Nephron progenitor cell (in vitro differentiated cells): ENCODE measurements around the gene EIF1.
A peak's percentile ranks its signal among the peaks of the same experiment; 100 is the strongest.

Experiments used
- DNase-seq: peaks from one replicate; pipeline ENCODE4 v3.0.0; 2021
- H3K27ac Mint-ChIP-seq: 2 replicates; pipeline ENCODE4 v1.8.0; 2021; ENCODE audit warnings: mild to moderate bottlenecking, moderate library complexity, mixed read lengths
- H3K27me3 Mint-ChIP-seq: 2 replicates; pipeline ENCODE4 v1.8.0; 2021; ENCODE audit warnings: mild to moderate bottlenecking, low read depth, mixed read lengths; ENCODE audit not compliant: poor library complexity
- H3K36me3 Mint-ChIP-seq: 2 replicates; pipeline ENCODE4 v1.8.0; 2021; ENCODE audit warnings: low read depth, mixed read lengths
- H3K4me1 Mint-ChIP-seq: 2 replicates; pipeline ENCODE4 v1.8.0; 2021; ENCODE audit warnings: mixed read lengths
- H3K4me3 Mint-ChIP-seq: 2 replicates; pipeline ENCODE4 v1.8.0; 2021; ENCODE audit warnings: mild to moderate bottlenecking, moderate library complexity, mixed read lengths
- H3K9me3 Mint-ChIP-seq: 2 replicates; pipeline ENCODE4 v1.8.0; 2021; ENCODE audit warnings: mild to moderate bottlenecking, moderate library complexity, mixed read lengths
- TF ChIP-seq, protein P1 (sequence below): fragments of 200-600 bp; sonication (generic); IDR thresholded peaks from 2 replicates; pipeline ENCODE4 v1.5.0; 2021; ENCODE audit warnings: antibody characterized with exemption

EIF1 gene

DNA sequence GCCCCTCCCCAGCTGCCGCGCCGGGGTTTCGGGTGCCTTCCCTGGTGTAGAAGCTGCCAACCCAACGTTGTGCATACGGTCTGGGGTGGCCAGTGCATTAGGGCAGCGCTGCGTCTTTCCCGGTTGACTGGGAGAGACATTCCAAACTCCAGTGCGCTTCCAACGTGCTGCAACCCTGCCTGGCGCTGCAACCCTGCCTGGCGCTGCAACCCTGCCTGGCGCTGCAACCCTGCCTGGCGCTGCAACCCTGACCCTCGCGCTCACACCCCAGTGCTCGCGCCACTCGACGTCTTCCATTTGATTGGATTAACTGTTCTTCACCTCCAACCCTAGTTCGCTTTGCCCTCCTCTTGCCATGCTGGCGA lies 46.2 kb downstream of the EIF1 start:
- Mint-ChIP-seq H3K36me3 (no peaks in the 10 kb centered on the region), H3K27me3 (peaks cover 79% of the 10 kb centered on the region), H3K4me3 (peak overlapping the region; percentile 89), H3K9me3 (no peaks in the 10 kb centered on the region), H3K4me1 (peaks cover 47% of the 10 kb centered on the region), H3K27ac (no peak overlapping the region)
- TF ChIP-seq, protein P1, sequence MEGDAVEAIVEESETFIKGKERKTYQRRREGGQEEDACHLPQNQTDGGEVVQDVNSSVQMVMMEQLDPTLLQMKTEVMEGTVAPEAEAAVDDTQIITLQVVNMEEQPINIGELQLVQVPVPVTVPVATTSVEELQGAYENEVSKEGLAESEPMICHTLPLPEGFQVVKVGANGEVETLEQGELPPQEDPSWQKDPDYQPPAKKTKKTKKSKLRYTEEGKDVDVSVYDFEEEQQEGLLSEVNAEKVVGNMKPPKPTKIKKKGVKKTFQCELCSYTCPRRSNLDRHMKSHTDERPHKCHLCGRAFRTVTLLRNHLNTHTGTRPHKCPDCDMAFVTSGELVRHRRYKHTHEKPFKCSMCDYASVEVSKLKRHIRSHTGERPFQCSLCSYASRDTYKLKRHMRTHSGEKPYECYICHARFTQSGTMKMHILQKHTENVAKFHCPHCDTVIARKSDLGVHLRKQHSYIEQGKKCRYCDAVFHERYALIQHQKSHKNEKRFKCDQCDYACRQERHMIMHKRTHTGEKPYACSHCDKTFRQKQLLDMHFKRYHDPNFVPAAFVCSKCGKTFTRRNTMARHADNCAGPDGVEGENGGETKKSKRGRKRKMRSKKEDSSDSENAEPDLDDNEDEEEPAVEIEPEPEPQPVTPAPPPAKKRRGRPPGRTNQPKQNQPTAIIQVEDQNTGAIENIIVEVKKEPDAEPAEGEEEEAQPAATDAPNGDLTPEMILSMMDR: no peak
- DNase-seq: no peak

DNA sequence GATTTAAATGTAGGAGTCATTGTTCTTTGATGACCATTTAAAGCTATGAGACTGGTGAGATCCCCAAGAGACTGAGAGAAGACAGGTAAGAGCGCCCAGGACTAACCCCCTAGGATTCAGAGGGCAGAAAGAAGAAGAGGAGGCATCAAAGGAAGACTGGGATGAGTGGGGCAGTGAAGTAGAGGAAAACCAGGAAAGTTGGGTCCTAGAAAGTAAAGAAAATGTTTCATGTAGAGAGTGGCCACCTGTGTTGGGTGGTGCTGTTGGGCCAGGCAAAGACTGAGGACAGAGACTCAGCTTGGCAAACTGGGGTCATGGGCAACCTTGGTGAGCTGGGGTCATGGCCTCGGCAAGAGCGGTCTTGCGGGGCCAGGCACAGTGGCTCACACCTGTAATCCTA lies 47.1 kb downstream of the EIF1 start:
- peaks cover 52% of the 10 kb centered on the region for H3K4me1 Mint-ChIP-seq
- H3K9me3 Mint-ChIP-seq: no peaks in the 10 kb centered on the region
- peak overlapping the region; percentile 23 for H3K4me3 Mint-ChIP-seq
- DNase-seq: no peak
- H3K36me3 Mint-ChIP-seq: no peaks in the 10 kb centered on the region
- H3K27me3 Mint-ChIP-seq: peaks cover 71% of the 10 kb centered on the region
- TF ChIP-seq, protein P1: no peak
- H3K27ac Mint-ChIP-seq: no peak overlapping the region

DNA sequence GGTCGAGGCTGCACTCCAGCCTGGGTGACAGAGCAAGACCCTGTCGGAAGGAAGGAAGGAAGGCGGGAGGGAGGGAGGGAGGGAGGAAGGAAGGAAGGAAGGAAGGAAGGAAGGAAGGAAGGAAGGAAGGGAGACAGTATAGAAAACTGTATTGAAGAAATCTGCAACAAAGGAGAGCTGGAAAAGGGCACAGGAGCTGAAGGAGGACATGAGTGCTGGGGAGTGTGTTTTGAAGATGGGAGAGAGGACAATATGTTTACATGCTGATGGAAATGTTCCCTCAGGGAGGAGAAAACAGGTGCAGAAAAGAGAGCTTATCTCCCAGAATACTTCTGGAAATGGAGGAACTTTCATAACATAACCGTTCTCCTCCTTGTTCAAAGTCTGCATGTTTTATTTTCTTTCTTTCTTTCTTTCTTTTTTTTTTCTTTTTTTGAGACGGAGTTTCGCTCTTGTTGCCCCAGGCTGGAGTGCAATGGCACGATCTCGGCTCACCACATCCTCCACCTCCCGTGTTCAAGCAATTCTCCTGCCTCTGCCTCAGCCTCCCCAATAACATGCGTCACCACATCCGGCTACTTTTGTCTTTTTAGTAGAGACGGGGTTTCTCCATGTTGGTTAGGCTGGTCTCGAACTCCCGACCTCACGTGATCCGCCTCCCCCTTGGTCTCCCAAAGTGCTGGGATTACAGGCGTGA lies 48.4 kb downstream of the EIF1 start:
- H3K4me3 Mint-ChIP-seq: peak overlapping the region; percentile 29
- peaks cover 58% of the 10 kb centered on the region for H3K27me3 Mint-ChIP-seq
- no peaks in the 10 kb centered on the region for H3K9me3 Mint-ChIP-seq
- H3K4me1 Mint-ChIP-seq: peaks cover 66% of the 10 kb centered on the region
- DNase-seq: no peak
- H3K27ac Mint-ChIP-seq: no peak overlapping the region
- H3K36me3 Mint-ChIP-seq: no peaks in the 10 kb centered on the region
- TF ChIP-seq, protein P1: no peak

DNA sequence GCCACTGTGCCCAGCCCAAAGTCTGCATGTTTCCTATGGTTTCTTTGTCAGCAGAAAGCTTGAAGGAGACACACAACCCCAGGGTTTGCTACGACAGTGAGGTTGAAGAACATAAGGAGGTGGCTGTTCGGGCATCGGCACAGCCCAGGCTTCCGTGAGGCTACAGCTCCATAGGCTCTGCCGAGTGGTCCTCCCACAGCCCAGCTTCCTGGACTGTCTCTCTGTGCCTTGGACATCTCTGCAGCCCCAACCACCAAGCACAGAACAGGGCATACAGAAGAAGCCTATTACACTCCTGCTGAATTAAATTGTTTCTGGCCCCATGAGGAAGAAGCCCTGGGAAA lies 49.0 kb downstream of the EIF1 start:
- Mint-ChIP-seq H3K36me3 (no peaks in the 10 kb centered on the region), H3K4me3 (no peak overlapping the region), H3K27ac (no peak overlapping the region), H3K27me3 (peaks cover 54% of the 10 kb centered on the region), H3K4me1 (peaks cover 70% of the 10 kb centered on the region), H3K9me3 (no peaks in the 10 kb centered on the region)
- TF ChIP-seq, protein P1: no peak
- DNase-seq: no peak

DNA sequence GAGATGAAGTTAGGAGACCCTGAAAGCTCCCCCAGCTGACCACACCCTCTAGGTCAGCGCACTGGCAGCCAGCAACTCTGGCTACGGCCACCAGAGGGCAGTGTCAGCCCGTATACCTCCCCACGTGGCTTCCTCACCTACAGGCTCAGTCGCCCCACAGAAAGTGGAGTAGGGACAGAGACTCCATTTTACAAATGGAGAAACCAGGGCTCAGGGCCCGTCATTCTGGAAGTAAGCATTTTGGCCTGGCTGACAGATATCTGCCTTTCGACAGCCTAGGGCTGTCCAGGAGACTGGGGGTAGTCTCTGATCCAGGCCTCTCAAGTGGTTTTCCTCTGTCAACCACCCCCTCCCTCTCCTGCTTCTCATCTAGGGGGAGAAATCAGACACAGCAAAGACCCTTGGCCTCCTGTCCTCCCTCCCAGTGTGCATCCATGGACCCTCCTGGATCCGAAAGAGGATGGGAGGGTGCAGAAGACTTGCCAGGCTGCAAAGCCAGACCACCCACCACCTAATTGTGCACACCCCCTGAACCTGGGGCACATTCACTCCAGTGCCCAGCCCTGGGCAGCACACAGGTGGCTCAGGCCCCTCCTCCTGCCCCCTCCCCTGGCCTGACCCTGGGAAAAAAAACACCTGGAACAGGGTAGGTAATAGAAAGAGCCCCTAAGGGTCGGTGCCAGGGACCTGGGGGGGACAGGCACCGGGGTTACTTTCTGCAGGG lies 49.6 kb downstream of the EIF1 start:
- Mint-ChIP-seq H3K4me1 (peaks cover 70% of the 10 kb centered on the region), H3K9me3 (no peaks in the 10 kb centered on the region), H3K4me3 (no peak overlapping the region), H3K36me3 (no peaks in the 10 kb centered on the region), H3K27me3 (peaks cover 49% of the 10 kb centered on the region), H3K27ac (no peak overlapping the region)
- DNase-seq: peak; percentile 89
- TF ChIP-seq, protein P1: peak; percentile 98

DNA sequence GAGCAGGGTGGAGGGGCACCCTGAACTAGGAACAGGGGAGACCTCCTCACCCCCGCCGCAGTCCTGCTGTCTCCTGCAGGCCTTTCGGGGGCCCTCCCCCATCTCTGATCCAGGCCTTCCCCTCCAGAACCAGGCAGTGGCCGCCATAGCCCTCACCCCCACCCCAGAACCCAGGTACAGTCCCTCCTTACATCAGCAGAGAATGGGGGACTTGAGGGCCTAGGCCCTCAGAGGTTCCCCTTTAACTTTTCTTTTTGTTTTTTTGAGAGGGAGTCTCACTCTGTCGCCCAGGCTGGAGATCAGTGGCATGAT lies 50.1 kb downstream of the EIF1 start:
- TF ChIP-seq, protein P1: no peak
- Mint-ChIP-seq H3K9me3 (no peaks in the 10 kb centered on the region), H3K27ac (no peak overlapping the region), H3K36me3 (no peaks in the 10 kb centered on the region), H3K4me3 (no peak overlapping the region), H3K27me3 (peaks cover 44% of the 10 kb centered on the region), H3K4me1 (peaks cover 66% of the 10 kb centered on the region)
- no peak for DNase-seq
